HG03064 (cell line): ENCODE results near the gene TNFRSF13B.
"Not testable (repeated sequence)": the region's sequence is repeated elsewhere in the genome, so short reads cannot be mapped to it uniquely, and the experiment has no call there.

Source experiments
- ATAC-seq: cut with Tn5 transposase; IDR thresholded peaks from one replicate; pipeline ENCODE4 v1.9.1; 2021; ENCODE audit warnings: low read depth; ENCODE audit not compliant: unreplicated experiment

Gene TNFRSF13B

DNA sequence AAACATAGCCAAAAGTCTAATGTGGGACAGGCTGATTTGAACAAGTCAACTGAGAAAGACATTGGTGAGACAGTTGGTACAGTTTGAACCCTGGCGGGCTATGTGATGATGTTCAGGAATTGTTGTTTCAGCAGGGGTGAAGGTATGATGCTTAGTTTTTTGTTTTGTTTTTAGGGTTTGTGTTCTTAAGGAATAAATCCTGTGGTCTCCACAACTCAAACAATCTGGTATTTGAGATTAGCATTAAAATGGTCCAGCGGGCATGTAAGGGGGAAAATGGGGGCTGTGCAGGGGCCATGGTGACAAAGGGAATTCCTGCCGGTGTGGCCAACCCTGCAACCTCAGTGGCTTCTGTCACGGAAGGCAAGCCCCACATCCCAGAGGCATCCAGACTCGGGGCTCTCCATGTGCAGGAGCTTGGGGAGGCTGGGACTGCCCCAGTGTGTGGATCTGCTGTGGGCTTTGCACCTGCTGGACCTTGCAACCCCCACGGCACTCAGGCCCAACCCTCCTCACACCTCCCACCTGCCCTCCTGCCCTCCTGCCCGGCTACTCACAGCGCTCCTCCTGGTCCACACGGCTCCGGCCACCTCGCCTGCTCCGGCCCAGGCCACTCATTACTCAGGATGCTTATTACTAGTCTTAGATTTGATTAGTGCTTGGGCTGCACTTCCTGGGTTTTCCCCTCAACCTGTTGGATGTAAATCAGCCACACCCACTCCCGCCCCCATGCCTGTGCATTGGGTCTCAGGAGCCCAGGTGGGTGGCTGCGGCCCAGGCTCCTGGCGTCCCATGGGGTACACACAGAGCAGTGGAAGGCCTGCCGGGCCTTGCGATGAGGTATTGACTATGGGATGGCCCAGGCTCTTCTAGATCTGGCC, at the start of gene TNFRSF13B:
TNFRSF13B (minus strand) TSS at position 661 of the 881 bp plus-strand sequence; CDS start at position 618, 43 bp downstream.
- ATAC-seq = no peak

DNA sequence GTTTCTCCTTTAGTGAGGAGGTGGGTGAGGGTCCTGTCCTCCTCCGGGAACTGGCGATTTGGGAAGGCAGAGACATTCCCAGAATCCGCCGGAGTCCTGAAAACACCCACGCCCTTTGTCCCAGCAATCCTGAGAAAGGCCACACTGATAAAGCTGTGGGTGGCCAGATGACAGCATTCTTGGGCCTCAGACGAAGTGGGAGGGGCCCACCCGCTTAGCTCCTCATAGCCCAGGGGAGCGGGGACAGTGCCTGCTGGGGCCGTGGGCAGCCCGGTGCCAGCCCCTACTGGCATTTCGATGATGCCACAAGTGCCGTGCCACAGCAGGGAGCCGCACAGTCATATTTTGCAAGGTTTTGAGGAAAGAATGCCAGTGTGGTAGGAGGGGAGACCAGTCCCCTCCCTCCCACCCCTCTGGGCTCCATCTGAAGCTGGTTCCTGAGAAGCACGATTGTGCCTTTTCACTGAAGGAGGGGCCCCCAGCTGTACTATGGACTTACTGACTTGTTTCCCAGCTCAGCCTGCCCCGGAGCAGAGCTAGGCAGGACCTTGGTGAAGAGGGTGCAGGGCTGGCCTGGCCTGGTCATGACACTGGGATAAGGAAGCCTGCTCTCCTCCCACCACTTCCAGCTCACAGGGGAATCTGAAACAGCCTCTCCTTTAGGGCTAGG, 49.4 kb upstream of the TNFRSF13B start:
- no peak for ATAC-seq

- ATAC-seq = no peak
Observed at GRCh38 chr17:17020821-17021193, 48.9 kb upstream of the TNFRSF13B start.

GRCh38 chr17:17019891-17020456, 48.1 kb upstream of the TNFRSF13B start:
- no peak for ATAC-seq

DNA sequence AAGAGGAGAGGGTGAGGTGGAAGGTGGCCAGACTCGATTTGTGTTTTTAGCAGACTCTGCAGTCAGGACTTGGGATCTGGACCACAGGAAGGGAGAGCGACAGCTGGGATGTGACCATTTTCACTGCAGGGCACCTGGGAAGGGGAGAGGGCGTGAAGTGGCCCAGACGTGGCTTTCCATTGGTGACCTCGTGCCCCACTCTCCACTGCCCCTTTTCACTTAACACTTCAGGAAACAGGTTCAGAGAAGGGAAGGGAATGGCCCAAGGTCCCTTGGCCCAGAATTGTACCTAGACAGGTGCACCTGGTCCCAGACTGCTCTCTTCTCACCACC, 47.5 kb upstream of the TNFRSF13B start:
- no peak for ATAC-seq

DNA sequence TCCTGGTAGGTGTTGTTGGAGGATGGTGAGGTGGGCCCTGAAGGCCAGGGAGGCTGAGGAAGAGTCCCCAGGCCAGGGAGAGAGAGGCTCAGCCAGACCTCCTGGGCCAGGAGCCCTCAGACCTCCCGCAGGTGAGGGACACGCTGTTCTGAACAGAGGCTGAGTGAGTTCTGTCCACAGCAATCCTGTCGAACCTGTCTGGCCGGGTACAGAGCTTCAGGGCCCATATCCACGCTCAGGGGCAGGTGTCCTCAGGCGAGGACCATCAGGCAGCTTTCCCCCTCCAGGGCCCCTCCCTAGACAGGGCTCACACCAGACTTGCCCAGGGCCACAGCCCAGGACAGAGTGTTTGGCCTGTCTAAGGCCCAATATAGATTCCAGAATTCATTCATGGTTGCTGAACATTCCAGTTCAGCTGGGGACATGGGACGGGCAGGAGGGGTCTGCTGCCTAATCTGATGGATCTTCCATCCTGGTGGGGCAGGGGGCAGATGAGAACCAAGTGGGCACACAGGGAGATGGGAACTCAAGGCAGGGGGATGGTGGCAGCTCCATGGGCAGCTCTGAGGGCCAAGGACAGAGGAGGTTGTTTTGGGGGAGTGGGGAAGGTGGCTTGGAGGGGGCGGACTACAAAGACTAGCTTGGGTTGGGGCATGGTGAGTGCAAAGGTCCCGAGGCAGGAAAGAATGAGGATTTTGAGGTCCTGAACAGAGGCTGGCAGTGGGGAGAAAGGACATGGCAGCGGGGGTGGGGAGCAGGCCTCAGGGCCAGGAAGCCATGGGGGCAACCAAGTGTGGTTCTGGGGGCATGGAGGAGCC, 46.9 kb upstream of the TNFRSF13B start:
- no peak for ATAC-seq

GRCh38 chr17:17018021-17018441, 46.1 kb upstream of the TNFRSF13B start:
- no peak for ATAC-seq

DNA sequence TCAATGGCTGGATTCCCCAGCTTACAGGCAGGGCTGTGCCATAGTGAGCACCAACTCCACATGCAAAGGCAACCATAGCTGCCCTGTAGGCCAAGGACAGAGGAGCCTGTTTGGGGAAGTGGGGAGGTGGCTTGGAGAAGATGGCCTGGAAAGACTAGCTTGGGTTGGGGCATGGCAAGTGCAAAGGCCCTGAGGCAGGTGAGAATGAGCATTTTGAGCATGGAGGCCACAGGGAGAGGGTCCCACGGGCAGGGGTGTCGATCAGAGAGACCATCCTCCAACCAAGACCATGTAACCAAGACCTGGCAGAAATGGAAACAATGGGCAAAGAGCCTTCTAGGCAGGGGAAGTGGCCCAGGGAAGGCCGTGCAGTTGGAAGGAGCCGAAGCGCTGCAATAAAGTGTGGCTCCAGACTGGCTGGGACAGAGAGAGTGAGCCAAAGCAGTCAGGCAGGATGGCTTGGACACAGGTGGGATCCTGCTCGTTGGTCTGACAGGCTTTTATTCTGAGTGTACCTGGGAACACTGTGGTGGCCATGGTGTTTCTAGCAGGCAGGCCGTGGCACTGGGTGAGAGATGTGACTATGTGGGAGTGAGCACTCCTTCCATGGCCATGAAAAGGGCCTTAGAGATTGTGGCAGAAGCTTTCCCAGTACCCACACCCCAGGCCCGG, 45.6 kb upstream of the TNFRSF13B start:
- ATAC-seq = no peak

- not testable (repeated sequence) for ATAC-seq
Observed at GRCh38 chr17:17016199-17017197, 44.6 kb upstream of the TNFRSF13B start.

GRCh38 chr17:17015230-17015629, 43.3 kb upstream of the TNFRSF13B start:
- no peak for ATAC-seq

GRCh38 chr17:17014748-17015124, 42.8 kb upstream of the TNFRSF13B start:
- ATAC-seq = not testable (repeated sequence)

- not testable (repeated sequence) for ATAC-seq
Observed at GRCh38 chr17:17013828-17014747, 42.2 kb upstream of the TNFRSF13B start.

DNA sequence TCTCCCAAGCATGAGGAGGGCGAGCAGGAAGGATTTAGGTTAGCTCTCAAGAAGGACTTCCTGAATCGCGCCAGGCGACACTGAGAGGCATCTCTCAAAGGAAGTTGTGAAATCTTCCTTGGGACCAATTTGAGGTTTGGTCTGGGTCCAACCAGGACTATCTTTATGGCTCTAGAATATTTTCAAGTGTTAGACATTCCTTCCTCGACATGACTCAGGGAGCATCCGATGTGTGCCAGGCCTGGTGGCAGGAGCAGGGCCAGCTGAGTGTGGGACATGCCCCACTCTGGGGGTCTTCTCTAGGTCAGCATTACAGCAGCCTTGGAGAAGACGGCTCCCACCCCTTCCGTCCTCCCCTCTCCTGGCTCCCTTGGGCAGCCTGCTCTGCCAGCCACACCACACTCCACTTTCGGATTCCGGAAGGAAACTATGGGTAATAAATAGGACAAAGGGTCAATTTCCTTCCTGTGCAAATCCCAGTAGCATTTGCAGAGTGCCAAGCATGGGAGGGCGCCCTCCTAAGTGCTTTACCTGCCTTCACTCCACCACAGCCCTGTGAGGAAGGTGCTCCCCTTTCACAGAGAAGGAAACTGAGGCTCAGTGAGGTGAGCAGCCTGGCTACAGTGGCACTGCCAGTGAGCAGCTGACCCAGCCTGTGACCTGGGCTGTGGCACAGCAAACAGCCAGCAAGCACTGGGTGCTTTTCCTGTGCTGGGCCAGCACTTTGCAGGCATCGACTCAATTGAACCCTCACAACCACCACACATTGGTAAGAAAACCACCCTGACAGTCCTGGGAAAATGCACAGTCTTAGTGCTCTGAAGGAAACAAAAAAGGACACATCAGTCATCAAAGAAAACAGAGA, 39.4 kb upstream of the TNFRSF13B start:
- ATAC-seq = not testable (repeated sequence)

DNA sequence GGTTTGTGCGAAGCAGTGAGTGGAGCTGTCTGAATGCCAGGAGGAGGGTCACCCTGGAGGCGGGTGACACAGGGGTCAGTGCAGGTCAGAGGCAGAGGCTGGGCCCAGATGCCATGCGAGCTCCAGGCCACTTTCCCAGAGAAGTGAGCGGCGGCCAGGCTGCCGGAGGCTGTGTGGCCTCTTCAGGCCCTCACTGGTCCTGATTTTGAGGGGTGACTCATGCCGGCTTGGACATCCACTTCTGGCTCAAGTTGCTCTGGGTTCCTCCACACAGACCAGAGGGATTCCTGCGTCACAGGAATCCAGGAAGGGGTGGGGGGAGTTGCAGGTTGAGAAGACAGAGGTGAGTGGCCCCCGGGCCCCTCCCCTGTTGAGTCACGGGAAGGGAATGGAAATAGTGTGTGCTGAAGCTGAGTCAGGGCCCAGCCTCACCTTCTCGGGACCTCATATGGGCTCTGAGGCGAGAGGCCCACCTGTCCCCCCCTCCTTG, 38.7 kb upstream of the TNFRSF13B start:
- ATAC-seq = not testable (repeated sequence)

DNA sequence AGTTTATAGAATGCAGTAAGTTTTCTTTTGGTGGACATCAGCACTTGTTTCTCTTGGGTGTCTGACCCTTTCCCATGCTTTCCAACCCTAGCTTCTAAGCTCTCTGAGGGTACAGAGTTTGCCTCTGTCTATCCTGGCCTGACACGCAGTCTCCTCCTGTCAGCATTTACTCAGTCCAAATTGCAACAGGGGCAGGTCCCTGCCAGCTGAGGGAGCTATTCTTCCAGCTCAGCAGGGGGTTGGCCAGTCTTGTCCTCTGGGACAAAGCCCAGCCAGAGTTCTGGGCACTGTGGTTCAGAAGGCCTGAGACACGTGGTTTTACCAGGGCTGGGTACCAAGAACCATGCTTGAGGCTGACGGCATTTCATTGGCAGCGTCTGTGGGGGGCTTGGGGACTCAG, 38.1 kb upstream of the TNFRSF13B start:
- not testable (repeated sequence) for ATAC-seq

- not testable (repeated sequence) for ATAC-seq
Observed at GRCh38 chr17:17008621-17009397, 36.9 kb upstream of the TNFRSF13B start.
